Muscle layer of colon (tissue), 2 donors: Measurements from ENCODE around the gene PDIA6.

Experiments used
- H3K27ac ChIP-seq: one replicate; pipeline ENCODE4 v1.7.0; 2013; ENCODE audit warnings: low read depth, mild to moderate bottlenecking, low read length, moderate library complexity
- H3K27me3 ChIP-seq, 2 donors: one replicate each; pipeline ENCODE4 v1.7.0; 2013; ENCODE audit warnings: low read length in 2 of 2, mild to moderate bottlenecking in 2 of 2; ENCODE audit not compliant: insufficient read depth in 2 of 2, control insufficient read depth in 1 of 2
- H3K36me3 ChIP-seq: one replicate; pipeline ENCODE4 v1.7.0; 2013; ENCODE audit warnings: mild to moderate bottlenecking, low read length; ENCODE audit not compliant: insufficient read depth
- H3K4me1 ChIP-seq: one replicate; pipeline ENCODE4 v1.7.0; 2013; ENCODE audit warnings: mild to moderate bottlenecking, low read length; ENCODE audit not compliant: insufficient read depth
- H3K4me3 ChIP-seq, 2 donors: one replicate each; pipeline ENCODE4 v1.7.0; 2013; ENCODE audit warnings: low read length in 2 of 2, low read depth in 1 of 2, mild to moderate bottlenecking in 1 of 2, moderate library complexity in 1 of 2
- H3K9ac ChIP-seq: one replicate; pipeline ENCODE4 v1.7.0; 2013; ENCODE audit warnings: low read length
- H3K9me3 ChIP-seq: one replicate; pipeline ENCODE4 v1.7.0; 2013; ENCODE audit warnings: mild to moderate bottlenecking, low read length
- donor health status: abdominal sarcoma.
- donor health status: Adenocarcinoma of cecum.

The PDIA6 gene

DNA sequence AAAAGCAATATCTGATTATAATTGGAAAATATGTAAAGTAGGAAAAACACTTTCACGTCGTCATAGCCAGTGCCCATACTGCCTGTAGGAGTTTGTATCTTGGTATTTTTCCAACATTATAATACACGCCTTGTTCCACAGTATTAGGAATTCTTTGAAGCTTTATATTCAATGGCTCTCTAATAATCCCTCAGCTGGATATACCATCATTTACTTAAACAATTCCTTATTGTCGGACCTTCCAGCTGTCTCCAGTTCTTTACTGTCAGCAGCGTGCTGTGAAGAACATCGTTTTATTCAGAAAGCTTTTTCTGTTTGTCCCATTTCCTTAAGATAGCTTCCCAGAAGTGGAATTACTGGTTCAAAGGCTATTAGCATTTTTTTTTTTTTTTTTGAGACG is 59.4 kb downstream of the PDIA6 start:
- H3K4me3 ChIP-seq, result no peak overlapping the region
- no peaks in the 10 kb centered on the region for H3K4me1 ChIP-seq
- no peak overlapping the region for H3K27ac ChIP-seq

GRCh38 chr2:10752236-10752635 is 60.3 kb downstream of the PDIA6 start:
- no peaks in the 10 kb centered on the region for H3K9me3 ChIP-seq
- H3K27me3 ChIP-seq, result no peaks in the 10 kb centered on the region
- H3K9ac ChIP-seq, result no peak overlapping the region
- no peaks in the 10 kb centered on the region for H3K36me3 ChIP-seq
- H3K4me1 ChIP-seq, result no peaks in the 10 kb centered on the region
- no peak overlapping the region for H3K27ac ChIP-seq
- H3K4me3 ChIP-seq, result no peak overlapping the region

More for the DNA sequence above, 59.4 kb downstream of the PDIA6 start:
- H3K9me3 ChIP-seq, result no peaks in the 10 kb centered on the region
- no peaks in the 10 kb centered on the region for H3K36me3 ChIP-seq
- no peak overlapping the region for H3K9ac ChIP-seq
- no peaks in the 10 kb centered on the region for H3K27me3 ChIP-seq

DNA sequence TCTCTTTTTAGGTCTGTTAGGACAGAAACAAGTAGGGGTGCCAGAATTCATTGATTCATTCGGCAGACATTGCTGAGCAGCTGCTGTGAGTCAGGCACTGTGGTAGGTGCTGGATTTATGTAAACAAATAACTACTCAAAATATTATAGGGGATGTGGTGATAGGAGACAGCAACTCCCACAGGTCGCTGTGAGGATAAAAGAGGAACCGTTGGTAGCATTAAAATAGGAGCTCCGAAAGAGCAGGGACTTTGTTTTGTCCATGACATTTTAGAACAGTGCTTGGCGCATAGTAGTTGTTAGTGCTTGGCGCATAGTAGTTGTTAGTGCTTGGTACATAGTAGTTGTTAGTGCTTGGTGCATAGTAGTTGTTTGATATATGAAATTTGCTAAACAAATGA is 62.0 kb downstream of the PDIA6 start:
- Histone ChIP-seq H3K27me3 (no peaks in the 10 kb centered on the region), H3K36me3 (no peaks in the 10 kb centered on the region), H3K4me1 (no peaks in the 10 kb centered on the region), H3K9ac (no peak overlapping the region), H3K9me3 (no peaks in the 10 kb centered on the region), H3K4me3 (no peak overlapping the region), H3K27ac (no peak overlapping the region)

DNA sequence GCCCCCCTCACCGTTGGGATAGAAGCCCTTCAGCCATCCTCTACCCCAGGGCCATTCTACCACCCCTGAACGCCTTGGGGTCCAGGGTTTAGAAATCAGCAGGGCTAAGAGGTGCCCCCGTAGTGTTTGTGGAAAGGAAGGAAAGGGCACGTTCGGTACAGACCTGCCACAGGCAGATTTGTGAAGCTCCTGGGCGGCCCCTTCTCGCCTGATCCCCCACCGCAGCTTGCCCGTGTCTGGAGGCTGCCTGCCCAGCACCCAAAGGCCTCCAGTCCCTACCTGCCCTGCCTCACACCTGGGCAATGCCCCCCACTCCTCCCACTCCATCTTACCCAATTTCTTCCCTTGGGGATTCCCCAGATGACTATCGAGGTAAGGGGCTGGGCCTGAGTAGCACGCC is 69.9 kb downstream of the PDIA6 start:
- H3K9ac ChIP-seq, result no peak overlapping the region
- H3K36me3 ChIP-seq, result no peaks in the 10 kb centered on the region
- no peaks in the 10 kb centered on the region for H3K4me1 ChIP-seq
- H3K9me3 ChIP-seq, result no peaks in the 10 kb centered on the region
- H3K27me3 ChIP-seq, result no peaks in the 10 kb centered on the region
- H3K27ac ChIP-seq, result no peak overlapping the region
- H3K4me3 ChIP-seq, result no peak overlapping the region

GRCh38 chr2:10741139-10741538 is 71.4 kb downstream of the PDIA6 start:
- no peaks in the 10 kb centered on the region for H3K9me3 ChIP-seq
- H3K4me1 ChIP-seq, result no peaks in the 10 kb centered on the region
- no peak overlapping the region for H3K27ac ChIP-seq
- H3K9ac ChIP-seq, result no peak overlapping the region
- no peaks in the 10 kb centered on the region for H3K27me3 ChIP-seq
- no peaks in the 10 kb centered on the region for H3K36me3 ChIP-seq
- no peak overlapping the region for H3K4me3 ChIP-seq

DNA sequence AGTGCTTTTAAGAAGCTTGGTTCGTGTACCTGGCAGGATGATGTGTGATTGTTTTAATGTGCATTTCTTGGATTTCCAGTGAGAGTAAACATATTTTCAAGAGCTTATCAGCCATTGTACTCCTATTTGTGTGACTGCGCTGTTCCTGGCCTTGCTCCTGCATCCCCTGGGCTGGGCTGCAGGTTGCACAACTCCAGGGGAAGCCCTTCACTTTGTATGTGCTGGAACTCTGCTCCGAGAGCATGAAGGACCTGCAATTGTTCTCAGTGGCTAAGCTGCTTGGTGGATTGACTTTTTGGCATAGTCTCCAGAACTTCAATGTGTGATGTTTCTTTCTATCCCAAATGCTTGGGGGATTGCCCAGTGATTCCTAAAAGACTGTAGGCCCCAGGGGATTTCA is 72.4 kb downstream of the PDIA6 start:
- Histone ChIP-seq H3K27ac (no peak overlapping the region), H3K36me3 (no peaks in the 10 kb centered on the region), H3K9me3 (no peaks in the 10 kb centered on the region), H3K9ac (no peak overlapping the region), H3K4me3 (no peak overlapping the region), H3K4me1 (no peaks in the 10 kb centered on the region), H3K27me3 (no peaks in the 10 kb centered on the region)

GRCh38 chr2:10738192-10738591 is 74.4 kb downstream of the PDIA6 start:
- no peak overlapping the region for H3K9ac ChIP-seq
- H3K36me3 ChIP-seq, result no peaks in the 10 kb centered on the region
- no peaks in the 10 kb centered on the region for H3K27me3 ChIP-seq
- no peak overlapping the region for H3K4me3 ChIP-seq
- H3K4me1 ChIP-seq, result no peaks in the 10 kb centered on the region
- H3K27ac ChIP-seq, result no peak overlapping the region
- no peaks in the 10 kb centered on the region for H3K9me3 ChIP-seq

DNA sequence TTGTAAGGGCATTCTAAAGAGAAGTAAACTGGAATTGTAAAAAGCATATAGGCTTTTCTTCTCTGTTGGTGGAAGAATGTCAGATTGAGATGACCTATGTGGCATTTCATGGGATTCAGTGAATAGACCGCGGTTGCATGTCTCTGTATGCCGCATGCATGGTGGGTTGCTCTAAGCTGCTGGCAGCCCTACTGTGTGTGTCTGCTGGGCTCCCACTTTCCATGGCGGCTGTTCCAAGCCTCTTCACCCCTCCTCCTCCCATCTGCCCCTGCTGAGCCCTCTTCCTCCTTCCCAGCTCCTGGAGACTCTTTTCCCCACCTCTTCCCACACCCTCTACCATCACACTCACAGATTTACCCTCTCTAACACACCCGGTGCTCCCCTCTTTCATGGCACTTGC is 78.6 kb downstream of the PDIA6 start:
- no peaks in the 10 kb centered on the region for H3K36me3 ChIP-seq
- no peaks in the 10 kb centered on the region for H3K9me3 ChIP-seq
- no peak overlapping the region for H3K27ac ChIP-seq
- no peaks in the 10 kb centered on the region for H3K4me1 ChIP-seq
- H3K27me3 ChIP-seq, result no peaks in the 10 kb centered on the region
- H3K4me3 ChIP-seq, result no peak overlapping the region
- H3K9ac ChIP-seq, result no peak overlapping the region

GRCh38 chr2:10733566-10733925 is 79.0 kb downstream of the PDIA6 start:
- H3K27me3 ChIP-seq, result no peaks in the 10 kb centered on the region
- H3K36me3 ChIP-seq, result no peaks in the 10 kb centered on the region
- no peak overlapping the region for H3K4me3 ChIP-seq
- no peaks in the 10 kb centered on the region for H3K9me3 ChIP-seq
- no peak overlapping the region for H3K9ac ChIP-seq
- H3K4me1 ChIP-seq, result no peaks in the 10 kb centered on the region
- no peak overlapping the region for H3K27ac ChIP-seq
